B cell (primary cell): Measurements from ENCODE around the gene C1QL3. TPM values are rescaled to one million over a fixed set of nuclear protein-coding genes. Genes with fewer than 3 reads are reported as not detected.

Source experiments
- ATAC-seq: fragments of 200-7000 bp; cut with Tn5 transposase; one replicate; pipeline ENCODE4 v1.10.0; 2021; ENCODE audit warnings: low read depth, mild to moderate bottlenecking, moderate number of reproducible peaks, moderate library complexity
- CTCF ChIA-PET: fragments of 350-600 bp; sonication (Branson Sonifier 250); formaldehyde crosslinking; loops from one replicate; lab custom pipeline; 2021; ENCODE audit warnings: antibody characterized with exemption, inconsistent platforms; lab: Charles Lee
- POLR2A ChIA-PET: fragments of 350-600 bp; sonication (Branson Sonifier 250); formaldehyde crosslinking; loops from one replicate; lab custom pipeline; 2021; ENCODE audit warnings: antibody characterized with exemption; lab: Charles Lee
- DNase-seq: peaks from one replicate; pipeline ENCODE4 v3.0.0; 2013
- H2AFZ ChIP-seq: 2 replicates; pipeline ENCODE4 v1.6.1; 2012; ENCODE audit warnings: mild to moderate bottlenecking, low read depth, low read length; ENCODE audit not compliant: insufficient read depth, poor library complexity, severe bottlenecking
- H3K27ac ChIP-seq, 2 donors: 1 replicate in 1 of 2; 2 replicates in 1 of 2; pipeline ENCODE4 v1.5.1; 2012 to 2013; ENCODE audit warnings: low read length in 2 of 2, mild to moderate bottlenecking in 2 of 2, moderate library complexity in 1 of 2
- H3K27me3 ChIP-seq, 4 experiments: fragments of 200-600 bp in 1 of 4; sonication (generic) in 1 of 4; replicated peaks in 1 of 4; 1 replicate in 2 of 4; 2 replicates in 2 of 4; pipeline versions ENCODE4 v1.6.1 to v1.7.0; 2013 to 2016; ENCODE audit warnings: low read length in 3 of 4, mild to moderate bottlenecking in 2 of 4, mixed read lengths in 1 of 4, moderate library complexity in 1 of 4; ENCODE audit not compliant: insufficient read depth in 4 of 4, control insufficient read depth in 3 of 4; ENCODE audit errors: control extremely low read depth in 1 of 4
- H3K36me3 ChIP-seq, 2 experiments: replicated peaks in 1 of 2; 1 replicate in 1 of 2; 2 replicates in 1 of 2; pipeline versions ENCODE4 v1.6.1 to v1.7.1; 2013; ENCODE audit warnings: low read length in 1 of 2; ENCODE audit not compliant: insufficient read depth in 2 of 2, control insufficient read depth in 1 of 2; ENCODE audit errors: control extremely low read depth in 1 of 2, extremely low read depth in 1 of 2
- H3K4me1 ChIP-seq, 2 donors: fragments of 200-600 bp in 1 of 2; sonication (generic) in 1 of 2; 1 replicate in 1 of 2; 2 replicates in 1 of 2; pipeline versions ENCODE4 v1.5.1 to v1.6.1; 2013 to 2017; ENCODE audit warnings: low read length in 2 of 2; ENCODE audit not compliant: control insufficient read depth in 2 of 2, insufficient read depth in 2 of 2
- H3K4me2 ChIP-seq: replicated peaks from 2 replicates; pipeline ENCODE3; 2012; ENCODE audit warnings: mild to moderate bottlenecking, low read depth, low read length; ENCODE audit not compliant: poor library complexity, severe bottlenecking
- H3K4me3 ChIP-seq, 5 experiments: fragments of 200-600 bp in 1 of 5; sonication (generic) in 1 of 5; 1 replicate in 3 of 5; 2 replicates in 2 of 5; pipeline versions ENCODE4 v1.5.1 to v1.7.0; 2011 to 2016; ENCODE audit warnings: low read length in 4 of 5, mild to moderate bottlenecking in 4 of 5, low read depth in 2 of 5, control low read depth in 1 of 5, moderate library complexity in 1 of 5; ENCODE audit not compliant: insufficient read depth in 1 of 5; ENCODE audit errors: control extremely low read depth in 1 of 5, extremely low read depth in 1 of 5
- H3K79me2 ChIP-seq: fragments of 200-600 bp; sonication (generic); one replicate; pipeline ENCODE4 v1.6.0; 2016; ENCODE audit warnings: low read length; ENCODE audit not compliant: control insufficient read depth, insufficient read depth
- H3K9ac ChIP-seq: fragments of 200-600 bp; sonication (generic); 2 replicates; pipeline ENCODE4 v1.6.1; 2017; ENCODE audit warnings: mild to moderate bottlenecking, low read length, moderate library complexity
- H3K9me3 ChIP-seq, 3 donors: one replicate each; pipeline versions ENCODE4 v1.6.1 to v1.7.1; 2013; ENCODE audit warnings: low read length in 2 of 3; ENCODE audit not compliant: control insufficient read depth in 2 of 3, insufficient read depth in 1 of 3; ENCODE audit errors: control extremely low read depth in 1 of 3
- H4K20me1 ChIP-seq: 2 replicates; pipeline ENCODE4 v1.6.0; 2012; ENCODE audit warnings: mild to moderate bottlenecking, low read length; ENCODE audit not compliant: insufficient read depth, control insufficient read depth, poor library complexity, severe bottlenecking
- H3K27ac Mint-ChIP-seq: one replicate; pipeline ENCODE4 v1.8.0; 2021; ENCODE audit warnings: mixed read lengths
- H3K27me3 Mint-ChIP-seq: one replicate; pipeline ENCODE4 v1.8.0; 2021; ENCODE audit warnings: mixed read lengths
- H3K4me1 Mint-ChIP-seq: one replicate; pipeline ENCODE4 v1.8.0; 2021; ENCODE audit warnings: mixed read lengths
- H3K4me3 Mint-ChIP-seq: one replicate; pipeline ENCODE4 v1.8.0; 2021; ENCODE audit warnings: mixed read lengths
- H3K9me3 Mint-ChIP-seq: one replicate; pipeline ENCODE4 v1.8.0; 2022; ENCODE audit warnings: mixed read lengths; ENCODE audit not compliant: insufficient read depth
- CTCF ChIP-seq: fragments of 200-600 bp; IDR thresholded peaks from one replicate; pipeline ENCODE4 v1.8.0; 2022; ENCODE audit warnings: antibody characterized with exemption, mild to moderate bottlenecking
- EZH2 ChIP-seq: IDR thresholded peaks from 2 replicates; pipeline ENCODE4 v1.6.1; 2012; ENCODE audit warnings: borderline replicate concordance, low read depth, mild to moderate bottlenecking, moderate library complexity, low read length; ENCODE audit not compliant: insufficient read depth, poor library complexity, severe bottlenecking
- WGBS: methylation state at CpG from one replicate; pipeline ENCODE4 v1.1.5; 2013; ENCODE audit warnings: missing lambda C conversion rate; ENCODE audit not compliant: insufficient coverage; 5-methylcytosine and 5-hydroxymethylcytosine counted together
- intact Hi-C: fragments of 100-400 bp; cut with micrococcal nuclease; formaldehyde crosslinking; loops from one replicate; pipeline ENCODE4 v1.10.0; 2022
- polyA plus RNA-seq: library from polyadenylated mRNA; depleted of rRNA; stranded (reverse); fragments of >200 nt; gene quantifications from 2 replicates; pipeline ENCODE4 v1.2.3, GENCODE V29; 2012
- total RNA-seq, 2 donors: library from RNA; stranded (reverse); fragments of 120-200 nt in 1 of 2; gene quantifications; 1 replicate in 1 of 2; 2 replicates in 1 of 2; pipeline versions ENCODE4 v1.2.3 to v1.2.4, GENCODE V29; 2013 to 2022

Gene C1QL3
- total and polyA plus RNA-seq, 2 donors (not counting 1 experiment from before 2014, with no cell fraction given), result not detected

- H3K27ac Mint-ChIP-seq, result no peak overlapping the region
- ATAC-seq, result no peak
Measured at GRCh38 chr10:16527452-16527851, 5.8 kb upstream of the C1QL3 start.

GRCh38 chr10:16520900-16521299 lies 779 bp downstream of the C1QL3 start:
- intact Hi-C loops, result no loop called here
- ATAC-seq (no peak), DNase-seq (peak; percentile 13)
- Histone ChIP-seq H2AFZ (no peak overlapping the region), H3K36me3 (no peaks in the 10 kb centered on the region), H3K9me3 (peaks cover 0 to 7% (median 0%) of the 10 kb centered on the region in 3 donors), H3K4me1 (peaks cover 14 to 19% of the 10 kb centered on the region in 2 donors), H3K4me2 (peak overlapping the region; percentile 74), H3K27me3 (peaks cover 0 to 29% (median 10%) of the 10 kb centered on the region in 4 experiments), H3K27ac (no peak overlapping the region), H3K4me3 (peak overlapping the region in 3 of 5 experiments; percentile 22 to 41 (median 25)), H3K9ac (peak overlapping the region; percentile 51), H4K20me1 (no peaks in the 10 kb centered on the region), H3K79me2 (no peaks in the 10 kb centered on the region)
- TF ChIP-seq CTCF (no peak), EZH2 (no peak)
- 3% methylated on average over 34 of the region's 39 CpGs for WGBS
- POLR2A ChIA-PET, result no interaction called here
- CTCF ChIA-PET, result no interaction called here
- H3K27ac Mint-ChIP-seq, result no peak overlapping the region
- no peaks in the 10 kb centered on the region for H3K9me3 Mint-ChIP-seq
- peak overlapping the region; percentile 44 for H3K4me3 Mint-ChIP-seq
- peaks cover 18% of the 10 kb centered on the region for H3K4me1 Mint-ChIP-seq
- H3K27me3 Mint-ChIP-seq, result peaks cover 40% of the 10 kb centered on the region

More at GRCh38 chr10:16527452-16527851, 5.8 kb upstream of the C1QL3 start:
- peaks cover 0 to 4% (median 1%) of the 10 kb centered on the region in 4 experiments for H3K27me3 ChIP-seq
- H3K9me3 ChIP-seq, result no peaks in the 10 kb centered on the region
- H3K36me3 ChIP-seq, result no peaks in the 10 kb centered on the region
- TF ChIP-seq EZH2, result no peak
- no peak for TF ChIP-seq CTCF
- Mint-ChIP-seq H3K4me1 (no peaks in the 10 kb centered on the region), H3K9me3 (no peaks in the 10 kb centered on the region), H3K27me3 (peaks cover 28% of the 10 kb centered on the region), H3K4me3 (no peak overlapping the region)
- H3K9ac ChIP-seq, result no peak overlapping the region
- DNase-seq, result no peak
- WGBS, result no CpG with 5 or more reads among the region's 4 CpGs
- ChIA-PET POLR2A (no interaction called here), CTCF (no interaction called here)
- no peak overlapping the region for H3K4me3 ChIP-seq
- no peak overlapping the region for H3K27ac ChIP-seq
- no peak overlapping the region for H3K4me2 ChIP-seq
- no peak overlapping the region for H2AFZ ChIP-seq
- H4K20me1 ChIP-seq, result no peaks in the 10 kb centered on the region
- no peaks in the 10 kb centered on the region for H3K4me1 ChIP-seq
- intact Hi-C loops, result no loop called here
- H3K79me2 ChIP-seq, result no peaks in the 10 kb centered on the region
